Thyroid gland (tissue), 4 donors: ENCODE data around the gene PRPF19.

ENCODE experiments used
- POLR2A ChIP-seq, 2 donors: fragments of 450-650 bp; IDR thresholded peaks; one replicate each; pipeline ENCODE4 v1.6.1; 2017; ENCODE audit warnings: antibody characterized with exemption in 2 of 2, mild to moderate bottlenecking in 2 of 2, moderate library complexity in 1 of 2
- TF ChIP-seq, protein P1 (sequence below), 6 experiments: fragments of 200-600 bp in 3 of 6; fragments of 450-650 bp in 3 of 6; sonication (generic) in 3 of 6; IDR thresholded peaks; one replicate each; pipeline ENCODE4 v1.5.1; 2016 to 2019; ENCODE audit warnings: antibody characterized with exemption in 6 of 6, mild to moderate bottlenecking in 2 of 6, inconsistent platforms in 1 of 6, moderate library complexity in 1 of 6

GRCh38 chr11:60931917-60932316 is 25.5 kb upstream of the PRPF19 start:
- TF ChIP-seq, protein P1, sequence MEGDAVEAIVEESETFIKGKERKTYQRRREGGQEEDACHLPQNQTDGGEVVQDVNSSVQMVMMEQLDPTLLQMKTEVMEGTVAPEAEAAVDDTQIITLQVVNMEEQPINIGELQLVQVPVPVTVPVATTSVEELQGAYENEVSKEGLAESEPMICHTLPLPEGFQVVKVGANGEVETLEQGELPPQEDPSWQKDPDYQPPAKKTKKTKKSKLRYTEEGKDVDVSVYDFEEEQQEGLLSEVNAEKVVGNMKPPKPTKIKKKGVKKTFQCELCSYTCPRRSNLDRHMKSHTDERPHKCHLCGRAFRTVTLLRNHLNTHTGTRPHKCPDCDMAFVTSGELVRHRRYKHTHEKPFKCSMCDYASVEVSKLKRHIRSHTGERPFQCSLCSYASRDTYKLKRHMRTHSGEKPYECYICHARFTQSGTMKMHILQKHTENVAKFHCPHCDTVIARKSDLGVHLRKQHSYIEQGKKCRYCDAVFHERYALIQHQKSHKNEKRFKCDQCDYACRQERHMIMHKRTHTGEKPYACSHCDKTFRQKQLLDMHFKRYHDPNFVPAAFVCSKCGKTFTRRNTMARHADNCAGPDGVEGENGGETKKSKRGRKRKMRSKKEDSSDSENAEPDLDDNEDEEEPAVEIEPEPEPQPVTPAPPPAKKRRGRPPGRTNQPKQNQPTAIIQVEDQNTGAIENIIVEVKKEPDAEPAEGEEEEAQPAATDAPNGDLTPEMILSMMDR (IDR thresholded peaks at IDR 0.05) = no peak
- no peak for TF ChIP-seq POLR2A (IDR thresholded peaks at IDR 0.05)
